ENCODE data around the gene APBB2.

APBB2 gene

GRCh38 chr4:40916218-40916555, 298.2 kb downstream of the APBB2 start:
- peak overlapping the region; percentile 78; the same call in 1 of the 2 replicates for H3K27ac ChIP-seq
- TF ChIP-seq EZH2 (IDR thresholded peaks at IDR 0.05) = no peak
- TF ChIP-seq POLR2AphosphoS5 (IDR thresholded peaks at IDR 0.05; ENCODE audit: borderline replicate concordance, low read depth, low read length) = no peak
- no peak for TF ChIP-seq FOXP2 (optimal IDR thresholded peaks at IDR 0.05; ENCODE audit: control extremely low read depth, extremely low read length, insufficient read depth)
- DNase-seq (ENCODE audit: low read depth, low spot score) = no peak

GRCh38 chr4:40915318-40916217, 298.8 kb downstream of the APBB2 start:
- DNase-seq (ENCODE audit: low read depth, low spot score) = no peak
- TF ChIP-seq EZH2 (IDR thresholded peaks at IDR 0.05) (no peak), POLR2AphosphoS5 (IDR thresholded peaks at IDR 0.05; ENCODE audit: borderline replicate concordance, low read depth, low read length) (no peak), FOXP2 (optimal IDR thresholded peaks at IDR 0.05; ENCODE audit: control extremely low read depth, extremely low read length, insufficient read depth) (no peak)
- H3K27ac ChIP-seq = peak overlapping the region; percentile 78
- no peaks in the 10 kb centered on the region for H3K9me3 ChIP-seq (ENCODE audit: low read depth, low read length)
- peak overlapping the region; percentile 42 for H3K4me3 ChIP-seq
- peak overlapping the region; percentile 50 for H3K9ac ChIP-seq (ENCODE audit: insufficient read length)
- no peaks in the 10 kb centered on the region for H3K36me3 ChIP-seq (ENCODE audit: insufficient read depth, low read length)

More at GRCh38 chr4:40916218-40916555, 298.2 kb downstream of the APBB2 start:
- no peak overlapping the region for H3K9ac ChIP-seq (ENCODE audit: insufficient read length)
- H3K4me3 ChIP-seq = peak overlapping the region; percentile 42; the same call in 1 of the 2 replicates
- H3K36me3 ChIP-seq (ENCODE audit: insufficient read depth, low read length) = no peaks in the 10 kb centered on the region
- no peaks in the 10 kb centered on the region for H3K9me3 ChIP-seq (ENCODE audit: low read depth, low read length)

- Histone ChIP-seq H3K4me3 (no peak overlapping the region), H3K9me3 (ENCODE audit: low read depth, low read length) (no peaks in the 10 kb centered on the region), H3K36me3 (ENCODE audit: insufficient read depth, low read length) (no peaks in the 10 kb centered on the region), H3K27ac (0 out of 2 replicates have a peak overlapping the region, but pooled peaks have one; percentile 6), H3K9ac (ENCODE audit: insufficient read length) (no peak overlapping the region)
- no peak for DNase-seq (ENCODE audit: low read depth, low spot score)
- TF ChIP-seq POLR2AphosphoS5 (IDR thresholded peaks at IDR 0.05; ENCODE audit: borderline replicate concordance, low read depth, low read length) (no peak), FOXP2 (optimal IDR thresholded peaks at IDR 0.05; ENCODE audit: control extremely low read depth, extremely low read length, insufficient read depth) (no peak), EZH2 (IDR thresholded peaks at IDR 0.05) (no peak)
These were observed 301.7 kb downstream of the APBB2 start for GRCh38 chr4:40912460-40913184.

- no peaks in the 10 kb centered on the region for H3K36me3 ChIP-seq (ENCODE audit: insufficient read depth, low read length)
- DNase-seq (ENCODE audit: low read depth, low spot score) = no peak
- H3K9ac ChIP-seq (ENCODE audit: insufficient read length) = no peak overlapping the region
- no peaks in the 10 kb centered on the region for H3K9me3 ChIP-seq (ENCODE audit: low read depth, low read length)
- no peak overlapping the region for H3K4me3 ChIP-seq
- no peak overlapping the region for H3K27ac ChIP-seq
- TF ChIP-seq FOXP2 (optimal IDR thresholded peaks at IDR 0.05; ENCODE audit: control extremely low read depth, extremely low read length, insufficient read depth) (no peak), EZH2 (IDR thresholded peaks at IDR 0.05) (no peak), POLR2AphosphoS5 (IDR thresholded peaks at IDR 0.05; ENCODE audit: borderline replicate concordance, low read depth, low read length) (no peak)
These were observed 303.6 kb downstream of the APBB2 start for GRCh38 chr4:40910706-40911105.

- no peak overlapping the region for H3K9ac ChIP-seq (ENCODE audit: insufficient read length)
- DNase-seq (ENCODE audit: low read depth, low spot score) = no peak
- peak overlapping the region; percentile 36 for H3K4me3 ChIP-seq
These were observed 304.9 kb downstream of the APBB2 start for GRCh38 chr4:40909363-40909876.

GRCh38 chr4:40908702-40909362, 305.5 kb downstream of the APBB2 start:
- peak overlapping the region; percentile 36 for H3K4me3 ChIP-seq
- peak overlapping the region; percentile 58; the same call in 1 of the 2 replicates for H3K27ac ChIP-seq
- H3K36me3 ChIP-seq (ENCODE audit: insufficient read depth, low read length) = no peaks in the 10 kb centered on the region
- no peaks in the 10 kb centered on the region for H3K9me3 ChIP-seq (ENCODE audit: low read depth, low read length)
- DNase-seq (ENCODE audit: low read depth, low spot score) = no peak
- no peak for TF ChIP-seq EZH2 (IDR thresholded peaks at IDR 0.05)
- TF ChIP-seq POLR2AphosphoS5 (IDR thresholded peaks at IDR 0.05; ENCODE audit: borderline replicate concordance, low read depth, low read length) = no peak
- peak; percentile 76 for TF ChIP-seq FOXP2 (optimal IDR thresholded peaks at IDR 0.05; ENCODE audit: control extremely low read depth, extremely low read length, insufficient read depth)
- no peak overlapping the region for H3K9ac ChIP-seq (ENCODE audit: insufficient read length)

More at GRCh38 chr4:40909363-40909876, 304.9 kb downstream of the APBB2 start:
- Histone ChIP-seq H3K9me3 (ENCODE audit: low read depth, low read length) (no peaks in the 10 kb centered on the region), H3K27ac (peak overlapping the region; percentile 70; the same call in 1 of the 2 replicates), H3K36me3 (ENCODE audit: insufficient read depth, low read length) (no peaks in the 10 kb centered on the region)
- no peak for TF ChIP-seq EZH2 (IDR thresholded peaks at IDR 0.05)
- no peak for TF ChIP-seq POLR2AphosphoS5 (IDR thresholded peaks at IDR 0.05; ENCODE audit: borderline replicate concordance, low read depth, low read length)
- TF ChIP-seq FOXP2 (optimal IDR thresholded peaks at IDR 0.05; ENCODE audit: control extremely low read depth, extremely low read length, insufficient read depth) = no peak

- no peaks in the 10 kb centered on the region for H3K36me3 ChIP-seq (ENCODE audit: insufficient read depth, low read length)
- DNase-seq (ENCODE audit: low read depth, low spot score) = no peak
- TF ChIP-seq POLR2AphosphoS5 (IDR thresholded peaks at IDR 0.05; ENCODE audit: borderline replicate concordance, low read depth, low read length) (no peak), EZH2 (IDR thresholded peaks at IDR 0.05) (no peak), FOXP2 (optimal IDR thresholded peaks at IDR 0.05; ENCODE audit: control extremely low read depth, extremely low read length, insufficient read depth) (no peak)
- peak overlapping the region; percentile 36 for H3K4me3 ChIP-seq
- H3K9me3 ChIP-seq (ENCODE audit: low read depth, low read length) = no peaks in the 10 kb centered on the region
- no peak overlapping the region for H3K9ac ChIP-seq (ENCODE audit: insufficient read length)
- no peak overlapping the region for H3K27ac ChIP-seq
These were observed 306.0 kb downstream of the APBB2 start for GRCh38 chr4:40908297-40908696.
